Duodenal mucosa (tissue), 2 donors: Measurements from ENCODE around the gene RAB37.
A peak's percentile ranks its signal among the peaks of the same experiment; 100 is the strongest.

Experiments used
- H3K27ac ChIP-seq: one replicate; pipeline ENCODE4 v1.7.0; 2013; ENCODE audit warnings: low read depth, low read length
- H3K27me3 ChIP-seq, 2 donors: one replicate each; pipeline ENCODE4 v1.7.0; 2013; ENCODE audit warnings: low read length in 2 of 2, control low read depth in 1 of 2; ENCODE audit not compliant: insufficient read depth in 2 of 2, control insufficient read depth in 1 of 2
- H3K36me3 ChIP-seq, 2 donors: one replicate each; pipeline ENCODE4 v1.7.0; 2013; ENCODE audit warnings: low read length in 2 of 2, control low read depth in 1 of 2; ENCODE audit not compliant: insufficient read depth in 2 of 2, control insufficient read depth in 1 of 2
- H3K4me1 ChIP-seq, 2 donors: one replicate each; pipeline ENCODE4 v1.7.0; 2013; ENCODE audit warnings: low read length in 2 of 2, control low read depth in 1 of 2; ENCODE audit not compliant: insufficient read depth in 2 of 2, control insufficient read depth in 1 of 2
- H3K4me3 ChIP-seq, 2 donors: one replicate each; pipeline ENCODE4 v1.7.0; 2013; ENCODE audit warnings: low read length in 2 of 2, low read depth in 1 of 2
- H3K9ac ChIP-seq, 2 donors: one replicate each; pipeline ENCODE4 v1.7.0; 2013; ENCODE audit warnings: low read length in 2 of 2, low read depth in 1 of 2
- H3K9me3 ChIP-seq, 2 donors: one replicate each; pipeline ENCODE4 v1.7.0; 2013; ENCODE audit warnings: low read length in 2 of 2, control low read depth in 1 of 2; ENCODE audit not compliant: control insufficient read depth in 1 of 2

RAB37 gene

DNA sequence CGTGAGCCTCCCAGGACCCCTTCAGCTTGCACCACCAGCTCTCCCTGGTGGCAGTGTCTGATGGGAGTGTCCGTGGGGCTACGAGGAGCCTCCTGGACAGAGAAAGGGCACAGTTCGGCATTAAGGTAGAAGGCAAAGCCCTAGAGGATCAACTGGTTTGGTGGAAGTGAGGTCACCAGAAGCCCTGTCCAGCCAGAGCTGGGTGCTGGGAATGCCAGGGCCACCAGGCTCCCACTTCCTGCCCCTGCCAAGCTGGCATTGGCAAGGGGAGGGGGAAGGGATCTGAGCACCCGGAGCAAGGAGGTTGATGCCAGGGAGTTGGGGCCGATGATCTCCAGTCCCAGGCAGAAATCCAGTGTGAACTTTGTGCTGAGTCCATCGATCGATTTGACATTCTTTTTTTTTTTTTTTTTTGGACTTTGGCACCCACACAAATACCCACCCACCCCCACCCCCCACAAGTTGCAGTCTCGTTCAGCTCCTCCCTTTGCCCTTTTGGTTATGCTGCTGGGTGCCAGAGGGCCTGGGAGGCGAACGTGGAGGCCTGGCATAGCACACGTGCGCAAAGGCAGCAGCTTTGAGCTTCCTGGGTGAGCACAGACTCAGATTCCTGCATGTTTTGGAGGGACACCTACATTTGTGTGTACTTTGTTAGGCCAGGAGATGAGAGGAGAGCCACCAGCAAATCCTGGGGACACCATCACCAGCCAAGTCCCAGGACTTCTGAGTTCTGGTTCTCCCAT, 13.4 kb downstream of the RAB37 start:
- H3K9ac ChIP-seq: peak overlapping the region; percentile 77 to 96
- H3K4me1 ChIP-seq: peaks cover 63 to 75% of the 10 kb centered on the region in 2 donors
- no peaks in the 10 kb centered on the region for H3K9me3 ChIP-seq
- H3K4me3 ChIP-seq: peak overlapping the region; percentile 95 to 98
- peak overlapping the region; percentile 83 for H3K27ac ChIP-seq
- H3K36me3 ChIP-seq: peaks cover 3 to 14% of the 10 kb centered on the region in 2 donors
- H3K27me3 ChIP-seq: no peaks in the 10 kb centered on the region

DNA sequence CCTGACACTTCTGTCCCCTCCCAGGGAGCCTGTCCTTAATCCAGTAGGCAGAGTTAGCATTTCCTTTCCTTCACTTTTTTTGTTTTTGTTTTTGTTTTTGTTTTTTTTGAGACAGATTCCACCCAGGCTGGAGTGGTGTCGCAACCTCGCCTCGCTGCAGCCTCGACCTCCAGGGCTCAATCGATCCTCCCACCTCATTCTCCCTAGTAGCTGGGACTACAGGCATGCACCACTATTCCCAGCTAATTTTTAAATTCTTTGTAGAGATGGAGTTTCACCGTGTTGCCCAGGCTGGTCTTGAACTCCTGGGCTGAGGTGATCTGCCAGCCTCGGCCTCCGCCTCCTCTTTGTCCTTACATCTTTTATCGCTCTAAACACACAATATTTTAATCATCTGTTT, 15.4 kb downstream of the RAB37 start:
- H3K9me3 ChIP-seq: no peaks in the 10 kb centered on the region
- H3K9ac ChIP-seq: peak overlapping the region in 1 of 2 donors; percentile 63
- peak overlapping the region; percentile 39 to 72 for H3K4me3 ChIP-seq
- no peak overlapping the region for H3K27ac ChIP-seq
- peaks cover 66 to 73% of the 10 kb centered on the region in 2 donors for H3K4me1 ChIP-seq
- H3K36me3 ChIP-seq: peaks cover 3 to 16% of the 10 kb centered on the region in 2 donors
- no peaks in the 10 kb centered on the region for H3K27me3 ChIP-seq

DNA sequence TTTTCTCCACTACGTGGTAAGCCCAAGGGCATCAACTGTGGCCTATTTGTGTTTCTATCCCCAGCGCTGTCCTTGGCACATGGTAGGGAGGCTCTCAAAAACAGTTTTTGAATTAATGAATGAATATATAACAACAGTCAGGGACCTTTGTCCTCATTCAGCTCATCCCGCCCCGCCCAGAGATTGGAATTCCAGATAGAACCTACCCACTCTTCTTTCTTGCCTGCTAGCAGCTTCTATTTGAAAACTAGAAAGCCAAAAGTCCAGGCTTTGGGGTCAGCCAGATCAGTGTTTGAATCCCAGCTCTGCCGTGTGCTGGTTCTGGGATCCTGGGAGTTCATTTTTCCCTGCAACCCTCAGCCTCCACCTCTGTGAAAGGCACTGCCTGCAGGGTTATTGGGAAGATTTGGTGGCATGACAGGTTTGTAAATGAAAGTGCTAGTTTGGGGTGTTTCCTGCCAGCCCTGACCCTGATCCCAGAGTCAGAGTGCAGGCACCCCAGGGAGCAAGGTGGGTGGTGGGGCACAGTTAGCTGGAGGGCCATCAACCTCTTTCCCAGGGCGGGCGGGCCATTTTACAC, 15.9 kb downstream of the RAB37 start:
- peaks cover 67 to 73% of the 10 kb centered on the region in 2 donors for H3K4me1 ChIP-seq
- no peaks in the 10 kb centered on the region for H3K27me3 ChIP-seq
- H3K27ac ChIP-seq: no peak overlapping the region
- no peaks in the 10 kb centered on the region for H3K9me3 ChIP-seq
- peak overlapping the region; percentile 39 to 72 for H3K4me3 ChIP-seq
- H3K36me3 ChIP-seq: peaks cover 3 to 16% of the 10 kb centered on the region in 2 donors
- H3K9ac ChIP-seq: peak overlapping the region in 1 of 2 donors; percentile 39

DNA sequence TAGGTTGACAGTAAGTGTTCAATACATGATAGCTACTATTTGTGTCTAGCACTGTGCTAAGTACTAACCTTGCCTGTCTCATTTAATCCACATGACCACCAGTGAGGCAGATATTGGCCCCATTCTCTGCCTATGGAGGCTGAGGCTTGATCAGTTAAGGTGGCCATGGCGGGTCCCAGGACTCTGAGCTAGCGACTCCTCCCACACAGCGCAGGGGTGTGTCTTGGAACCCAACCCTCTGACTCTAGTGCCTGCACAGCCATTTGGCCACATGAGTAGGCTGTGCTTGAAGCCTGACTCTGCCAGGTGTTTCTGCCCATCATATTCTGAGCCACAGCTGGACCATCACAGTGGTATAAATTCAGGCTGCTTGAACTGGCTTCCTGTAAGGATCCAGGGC, 17.8 kb downstream of the RAB37 start:
- Histone ChIP-seq H3K4me1 (peaks cover 86 to 89% of the 10 kb centered on the region in 2 donors), H3K36me3 (peaks cover 3 to 18% of the 10 kb centered on the region in 2 donors), H3K27ac (no peak overlapping the region), H3K9ac (no peak overlapping the region), H3K4me3 (peak overlapping the region in 1 of 2 donors; percentile 26), H3K27me3 (no peaks in the 10 kb centered on the region), H3K9me3 (no peaks in the 10 kb centered on the region)

DNA sequence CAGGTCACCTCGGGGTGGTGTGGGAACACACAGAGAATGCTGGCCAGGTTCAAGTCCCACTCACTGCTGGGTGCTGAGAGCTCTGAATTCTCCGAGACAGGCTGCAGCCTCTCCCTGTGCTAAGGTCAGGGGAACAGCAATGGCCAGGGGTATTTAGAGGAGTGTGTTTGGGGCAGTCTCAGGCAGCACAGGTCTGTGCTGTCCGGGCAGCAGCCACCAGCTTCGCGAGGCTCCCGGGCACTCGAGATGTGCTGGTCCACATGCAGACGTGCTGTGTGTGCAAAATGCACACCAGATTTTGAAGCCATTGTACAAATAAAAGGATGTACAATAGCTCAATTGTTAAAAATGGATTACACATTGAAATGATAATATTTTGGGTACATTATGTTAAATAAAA, 18.5 kb downstream of the RAB37 start:
- no peak overlapping the region for H3K27ac ChIP-seq
- H3K4me1 ChIP-seq: peaks cover 88 to 90% of the 10 kb centered on the region in 2 donors
- no peak overlapping the region for H3K4me3 ChIP-seq
- no peak overlapping the region for H3K9ac ChIP-seq
- H3K36me3 ChIP-seq: peaks cover 3 to 19% of the 10 kb centered on the region in 2 donors
- H3K9me3 ChIP-seq: no peaks in the 10 kb centered on the region
- H3K27me3 ChIP-seq: no peaks in the 10 kb centered on the region

DNA sequence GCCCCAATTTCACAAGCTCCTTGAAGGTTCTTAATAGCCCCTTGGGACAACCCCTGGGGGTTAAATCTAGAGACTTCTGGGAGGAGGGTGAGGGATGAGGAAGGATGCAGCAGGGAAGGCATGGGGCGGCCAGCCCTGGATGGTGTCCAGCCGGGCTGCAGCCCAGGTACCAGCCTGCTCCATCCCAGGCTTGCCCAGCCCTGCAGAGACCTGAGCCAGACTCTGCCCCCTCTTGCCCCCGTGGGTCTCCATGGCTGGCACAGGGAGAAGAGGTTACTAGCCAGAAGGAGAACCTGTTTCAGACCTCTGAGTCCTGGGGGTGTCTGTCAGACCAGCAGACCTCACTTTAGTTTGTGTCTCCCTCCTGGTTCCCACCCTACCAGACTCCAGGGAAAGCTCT, 19.8 kb downstream of the RAB37 start:
- H3K9ac ChIP-seq: peak overlapping the region; percentile 22 to 65
- no peaks in the 10 kb centered on the region for H3K27me3 ChIP-seq
- peaks cover 7 to 15% of the 10 kb centered on the region in 2 donors for H3K36me3 ChIP-seq
- no peak overlapping the region for H3K27ac ChIP-seq
- no peaks in the 10 kb centered on the region for H3K9me3 ChIP-seq
- H3K4me3 ChIP-seq: peak overlapping the region; percentile 38 to 58
- H3K4me1 ChIP-seq: peaks cover 89 to 92% of the 10 kb centered on the region in 2 donors

DNA sequence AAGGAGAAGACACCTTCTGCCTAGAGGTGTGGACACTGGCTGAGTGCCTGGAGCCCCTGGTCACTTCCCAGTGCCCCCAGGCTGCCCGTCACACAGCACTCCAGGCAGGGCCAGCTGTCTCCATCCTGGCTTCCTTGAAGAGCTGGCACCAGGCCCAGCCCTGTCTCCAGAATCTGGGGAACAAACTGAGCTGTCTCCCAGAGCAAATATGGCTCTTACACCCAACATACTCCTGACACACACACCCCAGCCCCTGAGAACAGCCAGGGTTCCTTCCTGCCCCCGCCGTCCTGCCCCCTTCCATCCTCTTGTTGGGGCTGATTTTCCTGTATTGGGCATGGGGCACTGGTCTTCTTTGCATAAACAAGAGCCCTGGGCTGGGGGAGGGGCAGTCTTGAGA, 20.4 kb downstream of the RAB37 start:
- Histone ChIP-seq H3K4me1 (peaks cover 88 to 91% of the 10 kb centered on the region in 2 donors), H3K9me3 (no peaks in the 10 kb centered on the region), H3K4me3 (peak overlapping the region; percentile 38 to 58), H3K27me3 (no peaks in the 10 kb centered on the region), H3K36me3 (peaks cover 9 to 16% of the 10 kb centered on the region in 2 donors), H3K9ac (peak overlapping the region; percentile 22 to 65), H3K27ac (peak overlapping the region; percentile 52)

DNA sequence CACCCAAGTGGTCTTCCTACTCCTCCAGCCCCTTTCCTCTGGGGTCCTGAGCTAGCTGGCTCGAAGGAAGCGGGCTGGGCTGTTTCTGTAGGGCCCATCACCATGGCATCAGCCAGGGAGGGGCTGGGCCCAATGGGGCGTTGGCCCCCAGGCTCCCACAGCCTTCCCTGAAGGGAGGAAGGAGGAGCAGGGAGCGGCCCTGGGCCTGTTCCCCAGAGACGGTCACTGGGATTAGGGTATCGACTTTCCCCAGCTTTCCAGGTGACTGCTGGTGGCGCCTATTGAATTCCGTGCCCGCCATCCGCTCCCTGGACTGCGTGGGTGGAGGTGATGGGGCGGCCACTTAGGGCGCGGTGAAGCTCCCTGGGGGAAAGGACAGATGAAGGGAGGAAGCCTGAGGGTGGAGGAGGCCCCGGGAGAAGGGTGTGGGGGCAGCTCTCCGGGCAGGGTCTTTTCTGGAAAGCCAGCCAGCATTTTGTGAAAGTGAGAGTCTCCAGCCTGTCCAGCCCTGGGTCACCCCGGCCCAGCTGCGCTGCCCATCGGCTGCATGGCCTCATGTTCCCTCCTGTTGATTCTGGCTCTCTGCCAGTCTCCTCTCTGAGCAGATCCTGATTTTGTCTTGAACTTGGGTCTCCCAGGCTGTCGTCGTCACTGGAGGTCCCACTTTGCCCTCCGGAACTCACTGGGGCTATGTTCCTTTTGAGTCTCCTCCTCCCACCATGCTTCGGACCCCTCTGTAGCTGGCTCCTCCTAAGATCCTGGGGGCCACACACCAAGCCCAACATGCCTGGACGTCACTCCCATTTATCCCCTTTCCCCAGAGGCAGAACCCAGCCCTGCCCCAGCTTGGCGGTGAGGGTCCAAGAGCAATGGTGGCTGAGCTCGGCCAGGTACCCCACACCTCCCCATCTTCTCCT, 21.1 kb downstream of the RAB37 start:
- peak overlapping the region; percentile 38 to 58 for H3K4me3 ChIP-seq
- H3K9me3 ChIP-seq: no peaks in the 10 kb centered on the region
- peak overlapping the region; percentile 52 for H3K27ac ChIP-seq
- peaks cover 88 to 91% of the 10 kb centered on the region in 2 donors for H3K4me1 ChIP-seq
- H3K27me3 ChIP-seq: no peaks in the 10 kb centered on the region
- H3K9ac ChIP-seq: peak overlapping the region in 1 of 2 donors; percentile 65
- peaks cover 9 to 16% of the 10 kb centered on the region in 2 donors for H3K36me3 ChIP-seq

DNA sequence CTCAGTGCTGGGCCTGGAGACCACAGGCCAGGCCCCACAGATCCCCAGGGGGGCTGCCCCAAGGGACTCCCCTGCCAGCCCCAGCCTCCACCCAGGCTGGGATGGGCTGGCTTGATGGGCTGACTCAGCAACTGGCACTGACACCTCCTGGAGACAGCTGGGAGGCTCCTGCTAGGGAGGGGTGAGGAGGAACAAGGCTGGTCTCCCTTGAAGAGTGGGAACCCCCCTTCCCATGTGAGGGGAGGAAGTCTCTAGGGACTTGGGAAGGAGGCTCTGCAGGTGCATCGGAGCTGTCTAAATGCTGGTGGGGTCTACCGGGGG, 21.8 kb downstream of the RAB37 start:
- Histone ChIP-seq H3K4me1 (peaks cover 87 to 92% of the 10 kb centered on the region in 2 donors), H3K36me3 (peaks cover 9 to 18% of the 10 kb centered on the region in 2 donors), H3K27ac (no peak overlapping the region), H3K9ac (peak overlapping the region; percentile 57 to 65), H3K9me3 (no peaks in the 10 kb centered on the region), H3K4me3 (peak overlapping the region; percentile 53 to 58), H3K27me3 (no peaks in the 10 kb centered on the region)
